Endodermal cell (in vitro differentiated cells): ENCODE data around the gene C1orf167. TPM values are rescaled to one million over a fixed set of nuclear protein-coding genes. Genes with fewer than 3 reads are reported as not detected.

Source experiments
- DNase-seq: peaks from one replicate; pipeline ENCODE4 v3.0.0-alpha.2; 2017
- H3K27ac ChIP-seq: 2 replicates; pipeline ENCODE4 v1.5.1; 2013; ENCODE audit warnings: mild to moderate bottlenecking, low read depth, low read length, moderate library complexity
- H3K27me3 ChIP-seq: 2 replicates; pipeline ENCODE4 v1.6.1; 2013; ENCODE audit warnings: mild to moderate bottlenecking, low read length, moderate library complexity; ENCODE audit not compliant: insufficient read depth, control insufficient read depth, poor library complexity, severe bottlenecking
- H3K36me3 ChIP-seq: 2 replicates; pipeline ENCODE4 v1.7.0; 2013; ENCODE audit warnings: mild to moderate bottlenecking, low read length, moderate library complexity; ENCODE audit not compliant: control insufficient read depth, insufficient read depth
- H3K4me1 ChIP-seq: one replicate; pipeline ENCODE4 v1.7.0; 2013; ENCODE audit warnings: low read length; ENCODE audit not compliant: control insufficient read depth, insufficient read depth
- H3K4me3 ChIP-seq: 2 replicates; pipeline ENCODE4 v1.5.1; 2013; ENCODE audit warnings: mild to moderate bottlenecking, low read length, moderate library complexity
- H3K9ac ChIP-seq: 2 replicates; pipeline ENCODE4 v1.6.1; 2013; ENCODE audit warnings: mild to moderate bottlenecking, low read length, moderate library complexity; ENCODE audit not compliant: poor library complexity, severe bottlenecking; ENCODE audit errors: extremely low read depth
- H3K9me3 ChIP-seq: 2 replicates; pipeline ENCODE4 v1.6.1; 2013; ENCODE audit warnings: mild to moderate bottlenecking, low read length, moderate library complexity; ENCODE audit not compliant: control insufficient read depth
- H3K27ac Mint-ChIP-seq: 2 replicates; pipeline ENCODE4 v1.8.0; 2020; ENCODE audit warnings: mixed read lengths
- H3K27me3 Mint-ChIP-seq: 2 replicates; pipeline ENCODE4 v1.8.0; 2021; ENCODE audit warnings: mild to moderate bottlenecking, mixed read lengths; ENCODE audit not compliant: insufficient read depth
- H3K36me3 Mint-ChIP-seq: 2 replicates; pipeline ENCODE4 v1.8.0; 2020; ENCODE audit warnings: low read depth, mixed read lengths
- H3K4me1 Mint-ChIP-seq: 2 replicates; pipeline ENCODE4 v1.8.0; 2020; ENCODE audit warnings: mixed read lengths
- H3K4me3 Mint-ChIP-seq: 2 replicates; pipeline ENCODE4 v1.8.0; 2020; ENCODE audit warnings: mild to moderate bottlenecking, moderate library complexity, mixed read lengths
- H3K9me3 Mint-ChIP-seq: 2 replicates; pipeline ENCODE4 v1.8.0; 2020; ENCODE audit warnings: mild to moderate bottlenecking, mixed read lengths
- CTCF ChIP-seq: fragments of 200-600 bp; sonication (generic); conservative IDR thresholded peaks from 2 replicates; pipeline ENCODE4 v1.5.0; 2021; ENCODE audit warnings: antibody characterized with exemption, mild to moderate bottlenecking
- WGBS, 2 experiments: methylation state at CpG; one replicate each; pipeline versions ENCODE4 v1.1.5 to v1.1.7; 2013; ENCODE audit warnings: missing lambda C conversion rate in 2 of 2, mixed read lengths in 1 of 2; ENCODE audit not compliant: insufficient coverage in 1 of 2, insufficient read length in 1 of 2; 5-methylcytosine and 5-hydroxymethylcytosine counted together
- total RNA-seq, 2 donors: library from RNA; stranded (reverse); fragmentation: NEBNext Ultra II Directional in 1 of 2; extraction: Animal tissue kit (Norgen Biotek cat#: 25700) in 1 of 2; gene quantifications; 2 replicates in 1 of 2; 3 replicates in 1 of 2; pipeline ENCODE4 v1.2.1, GENCODE V29; 2021

C1orf167 gene
- total RNA-seq, 2 donors from 2014 or later: 0.95 to 1.4 TPM

- H3K9ac ChIP-seq: no peak overlapping the region
Measured at GRCh38 chr1:11738783-11739182, 23.2 kb upstream of the C1orf167 start.

DNA sequence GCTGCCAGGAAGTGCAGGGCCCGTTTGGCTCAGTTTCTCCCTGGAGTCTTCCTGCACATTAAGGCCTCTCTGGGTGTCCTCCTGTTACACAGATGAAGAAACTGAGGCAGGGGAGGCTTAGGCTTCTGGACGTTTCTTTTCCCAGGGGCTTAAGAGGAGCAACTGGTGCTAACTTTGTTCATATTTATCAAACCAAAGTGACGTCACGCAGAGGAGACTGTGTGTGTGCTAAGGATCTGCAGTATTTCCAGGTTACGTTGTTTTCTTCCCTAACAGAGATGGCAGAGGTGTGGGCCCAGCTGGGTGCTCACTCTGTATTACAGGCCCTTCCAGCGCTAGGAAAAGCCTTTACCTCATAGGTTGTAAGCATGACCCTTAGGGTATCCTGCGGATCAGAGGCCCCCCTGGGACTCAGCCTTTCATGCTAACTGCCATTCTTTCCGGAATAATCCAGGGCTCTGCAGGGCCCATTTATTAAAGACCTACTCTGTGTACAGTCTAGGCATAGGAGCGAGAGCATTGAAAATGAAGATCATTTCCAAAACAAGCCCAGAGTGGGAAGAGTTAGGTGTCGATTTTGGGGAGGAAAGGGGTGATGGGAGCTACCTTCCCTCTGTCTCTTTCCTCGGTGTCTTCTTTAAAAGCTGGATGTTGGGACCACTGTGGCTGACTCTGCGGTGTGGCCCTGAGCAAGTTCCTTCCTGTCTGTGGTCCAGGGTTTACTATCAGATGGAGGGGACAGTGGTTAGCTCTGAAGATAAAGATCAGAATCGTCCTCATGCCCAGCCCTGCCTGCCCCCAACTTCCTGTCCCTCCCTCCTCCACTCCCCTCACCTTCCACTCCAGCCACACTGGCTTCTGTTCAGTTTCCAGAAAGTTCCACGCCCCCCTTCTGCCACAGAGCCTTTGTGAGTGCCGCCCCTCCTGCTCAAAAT lies 21.5 kb upstream of the C1orf167 start:
- no peak for TF ChIP-seq CTCF
- Histone ChIP-seq H3K9me3 (no peaks in the 10 kb centered on the region), H3K27ac (no peak overlapping the region), H3K9ac (no peak overlapping the region), H3K36me3 (no peaks in the 10 kb centered on the region), H3K27me3 (no peaks in the 10 kb centered on the region), H3K4me3 (no peak overlapping the region), H3K4me1 (no peaks in the 10 kb centered on the region)
- no peaks in the 10 kb centered on the region for H3K27me3 Mint-ChIP-seq
- peaks cover 14% of the 10 kb centered on the region for H3K4me1 Mint-ChIP-seq
- no peaks in the 10 kb centered on the region for H3K9me3 Mint-ChIP-seq
- peaks cover 9% of the 10 kb centered on the region for H3K36me3 Mint-ChIP-seq
- no peak for DNase-seq
- H3K27ac Mint-ChIP-seq: no peak overlapping the region
- H3K4me3 Mint-ChIP-seq: no peak overlapping the region
- WGBS, 2 experiments: 84 to 87% methylated on average over 13 to 15 of the region's 15 CpGs

More at GRCh38 chr1:11738783-11739182, 23.2 kb upstream of the C1orf167 start:
- H3K4me3 ChIP-seq: no peak overlapping the region
- H3K4me1 ChIP-seq: no peaks in the 10 kb centered on the region
- peaks cover 6% of the 10 kb centered on the region for H3K36me3 Mint-ChIP-seq
- no peaks in the 10 kb centered on the region for H3K9me3 Mint-ChIP-seq
- H3K27me3 Mint-ChIP-seq: peaks cover 1% of the 10 kb centered on the region
- TF ChIP-seq CTCF: no peak
- H3K36me3 ChIP-seq: no peaks in the 10 kb centered on the region
- H3K4me3 Mint-ChIP-seq: no peak overlapping the region
- H3K4me1 Mint-ChIP-seq: peaks cover 14% of the 10 kb centered on the region
- H3K9me3 ChIP-seq: no peaks in the 10 kb centered on the region
- no peak overlapping the region for H3K27ac ChIP-seq
- DNase-seq: no peak
- WGBS, 2 experiments: 86 to 97% methylated on average over 4 to 6 of the region's 6 CpGs
- no peak overlapping the region for H3K27ac Mint-ChIP-seq
- no peaks in the 10 kb centered on the region for H3K27me3 ChIP-seq

DNA sequence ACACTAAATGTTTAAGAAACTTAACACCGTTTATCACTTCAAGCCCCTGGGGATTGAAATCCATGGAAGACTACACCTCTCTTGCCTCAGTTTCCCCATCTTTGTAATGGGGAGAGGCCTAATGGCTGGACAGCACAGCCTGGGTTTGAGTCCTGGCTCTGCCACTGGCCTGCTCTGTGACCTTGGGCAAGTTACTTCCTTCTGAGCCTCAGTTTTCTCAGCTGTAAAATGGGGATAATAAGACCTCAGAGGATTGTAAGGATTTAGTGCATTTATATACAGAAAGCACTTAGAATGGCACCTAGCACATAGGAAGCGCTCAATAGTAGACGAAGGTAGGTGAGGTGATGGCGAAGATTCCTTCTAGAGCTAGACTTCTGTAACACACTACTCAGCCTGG lies 20.5 kb upstream of the C1orf167 start:
- Mint-ChIP-seq H3K36me3 (peaks cover 17% of the 10 kb centered on the region), H3K4me3 (no peak overlapping the region), H3K4me1 (peaks cover 14% of the 10 kb centered on the region), H3K27me3 (no peaks in the 10 kb centered on the region), H3K27ac (no peak overlapping the region), H3K9me3 (no peaks in the 10 kb centered on the region)
- H3K36me3 ChIP-seq: peaks cover 5% of the 10 kb centered on the region
- no peak overlapping the region for H3K9ac ChIP-seq
- no peak for TF ChIP-seq CTCF
- no peak for DNase-seq
- no peaks in the 10 kb centered on the region for H3K9me3 ChIP-seq
- no peak overlapping the region for H3K27ac ChIP-seq
- no peaks in the 10 kb centered on the region for H3K27me3 ChIP-seq
- no peak overlapping the region for H3K4me3 ChIP-seq
- 92 to 100% methylated on average over 2 to 4 of the region's 4 CpGs for WGBS, 2 experiments
- H3K4me1 ChIP-seq: no peaks in the 10 kb centered on the region
